CD4-positive, alpha-beta T cell (primary cell): ENCODE measurements around the gene BFAR. TPM values are rescaled to one million over a fixed set of nuclear protein-coding genes. Genes with fewer than 3 reads are reported as not detected.

Experiments
- ATAC-seq: fragments of 200-7000 bp; cut with Tn5 transposase; one replicate; pipeline ENCODE4 v1.10.0; 2022; ENCODE audit warnings: mild to moderate bottlenecking; ENCODE audit not compliant: poor library complexity
- CTCF ChIA-PET: fragments of 350-600 bp; sonication (Branson Sonifier 250); formaldehyde crosslinking; loops from one replicate; lab custom pipeline; 2021; ENCODE audit warnings: antibody characterized with exemption, inconsistent platforms; lab: Charles Lee
- POLR2A ChIA-PET: fragments of 350-600 bp; sonication (Branson Sonifier 250); formaldehyde crosslinking; loops from one replicate; lab custom pipeline; 2021; ENCODE audit warnings: antibody characterized with exemption, inconsistent platforms; lab: Charles Lee
- DNase-seq, 14 experiments: peaks; one replicate each; pipeline ENCODE4 v3.0.0-alpha.2; 2013 to 2020; ENCODE audit warnings: mixed read lengths in 2 of 14
- H3K27ac ChIP-seq, 2 donors: one replicate each; pipeline versions ENCODE4 v1.5.1 to v1.7.0; 2013; ENCODE audit warnings: low read length in 2 of 2, low read depth in 1 of 2, mild to moderate bottlenecking in 1 of 2
- H3K27me3 ChIP-seq, 2 experiments: 1 replicate in 1 of 2; 2 replicates in 1 of 2; pipeline versions ENCODE4 v1.6.1 to v1.7.0; 2013; ENCODE audit warnings: low read length in 2 of 2, control low read depth in 1 of 2, mild to moderate bottlenecking in 1 of 2, moderate library complexity in 1 of 2; ENCODE audit not compliant: insufficient read depth in 2 of 2, control insufficient read depth in 1 of 2
- H3K36me3 ChIP-seq: one replicate; pipeline ENCODE4 v1.6.1; 2013; ENCODE audit warnings: low read length, control low read depth; ENCODE audit not compliant: insufficient read depth
- H3K4me1 ChIP-seq: one replicate; pipeline ENCODE4 v1.6.1; 2013; ENCODE audit warnings: low read length, control low read depth; ENCODE audit not compliant: insufficient read depth
- H3K4me3 ChIP-seq: one replicate; pipeline ENCODE4 v1.5.1; 2013; ENCODE audit warnings: mild to moderate bottlenecking, low read length, moderate library complexity
- H3K9me3 ChIP-seq, 2 experiments: 1 replicate in 1 of 2; 2 replicates in 1 of 2; pipeline versions ENCODE4 v1.6.1 to v1.7.0; 2013; ENCODE audit warnings: low read length in 2 of 2, mild to moderate bottlenecking in 2 of 2, control low read depth in 1 of 2, moderate library complexity in 1 of 2; ENCODE audit not compliant: control insufficient read depth in 1 of 2, insufficient read depth in 1 of 2
- H3K27ac Mint-ChIP-seq: one replicate; pipeline ENCODE4 v1.8.0; 2020; ENCODE audit warnings: mixed read lengths
- H3K27me3 Mint-ChIP-seq: one replicate; pipeline ENCODE4 v1.8.0; 2021; ENCODE audit warnings: mixed read lengths
- H3K36me3 Mint-ChIP-seq: one replicate; pipeline ENCODE4 v1.8.0; 2021; ENCODE audit warnings: low read depth, mixed read lengths
- H3K4me1 Mint-ChIP-seq: one replicate; pipeline ENCODE4 v1.8.0; 2021; ENCODE audit warnings: low read depth, mixed read lengths
- H3K4me3 Mint-ChIP-seq: one replicate; pipeline ENCODE4 v1.8.0; 2020; ENCODE audit warnings: mild to moderate bottlenecking, mixed read lengths
- H3K9me3 Mint-ChIP-seq: one replicate; pipeline ENCODE4 v1.8.0; 2020; ENCODE audit warnings: mixed read lengths
- CTCF ChIP-seq: fragments of 200-600 bp; IDR thresholded peaks from one replicate; pipeline ENCODE4 v1.8.0; 2022; ENCODE audit warnings: antibody characterized with exemption, mild to moderate bottlenecking
- intact Hi-C, 2 experiments: fragments of 100-400 bp; cut with DNase I in 1 of 2; cut with micrococcal nuclease in 1 of 2; formaldehyde crosslinking; loops; one replicate each; pipeline versions ENCODE4 v1.15.1 to v1.9.0; 2023 to 2025; cut with DNase I, micrococcal nuclease
- total RNA-seq, 174 experiments: library from RNA in 2 of 174; stranded (reverse) in 2 of 174; gene quantifications; one replicate each; pipeline ENCODE4 v1.2.3 and lab custom pipeline; 2021 to 2026

BFAR gene
- total RNA-seq, 2 experiments from 2014 or later = 36.9 to 37.6 TPM

- DNase-seq (no peak), ATAC-seq (no peak)
- POLR2A ChIA-PET = no interaction called here
- no peak overlapping the region for H3K4me3 ChIP-seq
- intact Hi-C loops = no loop called here
- no peaks in the 10 kb centered on the region for H3K4me1 ChIP-seq
- no peaks in the 10 kb centered on the region for H3K9me3 ChIP-seq
- no peaks in the 10 kb centered on the region for H3K27me3 ChIP-seq
- CTCF ChIA-PET = interaction anchor here (0.7 kb wide), 1 partner anchor 23 kb away, joined by 3 read pairs; no protein-coding TSS in a partner anchor
- H3K9me3 Mint-ChIP-seq = no peaks in the 10 kb centered on the region
- no peak for TF ChIP-seq CTCF
- H3K4me3 Mint-ChIP-seq = no peak overlapping the region
- H3K27me3 Mint-ChIP-seq = no peaks in the 10 kb centered on the region
- no peak overlapping the region for H3K27ac ChIP-seq
- H3K36me3 Mint-ChIP-seq = peaks cover 83% of the 10 kb centered on the region
- no peak overlapping the region for H3K27ac Mint-ChIP-seq
- H3K4me1 Mint-ChIP-seq = no peaks in the 10 kb centered on the region
- peaks cover 70% of the 10 kb centered on the region for H3K36me3 ChIP-seq
Observed at GRCh38 chr16:14618566-14618965, 14.2 kb upstream of the BFAR start.

DNA sequence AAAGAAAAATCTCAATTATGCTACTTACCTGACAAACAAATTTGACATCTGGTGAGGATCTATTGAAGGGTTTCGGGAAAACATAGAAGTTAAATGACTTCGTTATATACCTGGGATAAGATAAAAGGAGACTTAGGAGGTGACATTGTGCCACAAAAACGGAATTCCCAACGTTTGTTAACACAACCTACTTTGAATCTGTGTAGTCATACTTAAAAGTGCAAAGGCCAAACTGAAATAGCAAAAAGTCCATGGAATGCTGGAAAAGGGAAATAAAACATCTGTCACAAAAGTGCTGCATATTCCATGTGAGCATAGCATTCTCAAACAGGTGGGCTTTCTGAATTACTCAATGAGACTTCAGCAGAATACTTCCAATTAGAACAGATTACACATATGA is 5.7 kb upstream of the BFAR start:
- no peaks in the 10 kb centered on the region for H3K9me3 ChIP-seq
- H3K9me3 Mint-ChIP-seq = peaks cover 3% of the 10 kb centered on the region
- DNase-seq = no peak
- ChIA-PET CTCF (no interaction called here), POLR2A (no interaction called here)
- H3K4me3 ChIP-seq = no peak overlapping the region
- H3K4me3 Mint-ChIP-seq = peak overlapping the region; percentile 62
- no peak for ATAC-seq
- no peaks in the 10 kb centered on the region for H3K27me3 ChIP-seq
- H3K27ac ChIP-seq = no peak overlapping the region
- intact Hi-C loops = no loop called here
- no peak overlapping the region for H3K27ac Mint-ChIP-seq
- H3K36me3 ChIP-seq = peaks cover 52% of the 10 kb centered on the region
- peaks cover 73% of the 10 kb centered on the region for H3K36me3 Mint-ChIP-seq
- H3K4me1 ChIP-seq = peaks cover 32% of the 10 kb centered on the region
- TF ChIP-seq CTCF = no peak
- H3K27me3 Mint-ChIP-seq = no peaks in the 10 kb centered on the region
- peaks cover 37% of the 10 kb centered on the region for H3K4me1 Mint-ChIP-seq

DNA sequence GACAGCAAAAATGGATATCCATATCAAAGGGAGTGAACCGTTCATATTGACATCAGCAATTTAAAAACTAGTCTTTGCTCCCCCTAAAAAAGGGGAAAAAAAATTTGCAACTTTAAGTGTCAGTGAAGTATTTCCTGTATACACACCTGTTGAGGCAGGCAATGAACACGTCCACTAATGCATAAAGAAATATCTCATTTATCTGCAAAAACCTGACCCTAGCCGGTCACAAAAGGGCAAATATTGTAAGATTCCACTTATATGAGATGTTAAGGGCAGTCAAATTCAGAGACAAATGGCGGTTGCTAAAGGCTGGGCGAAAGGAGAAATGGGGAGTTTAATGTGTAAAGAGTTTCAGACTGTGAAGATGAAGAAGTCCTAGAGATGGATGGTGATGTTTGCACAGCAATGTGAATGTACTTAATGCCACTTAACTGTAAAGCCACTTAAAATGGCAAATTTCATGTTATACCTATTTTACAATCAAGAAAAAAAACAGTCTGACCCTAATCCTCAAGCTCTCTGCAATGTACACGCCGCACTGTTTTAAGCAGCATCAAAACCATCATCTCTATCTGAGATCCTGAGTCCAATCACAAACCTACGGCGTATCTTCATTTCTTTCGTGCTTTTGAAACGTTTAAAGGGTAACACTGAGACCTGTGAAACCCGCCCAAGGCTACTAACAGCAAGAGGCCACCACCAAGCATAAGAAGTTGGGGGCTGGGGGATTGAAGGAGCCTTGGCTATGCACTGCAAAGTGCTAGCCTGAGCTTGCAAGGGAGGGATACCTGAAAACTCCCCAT is 3.7 kb upstream of the BFAR start:
- POLR2A ChIA-PET = interaction anchor here (1.9 kb wide), 1 partner anchor 709 kb away, joined by 9 read pairs; the partner anchor contains the start of gene ERCC4
- Mint-ChIP-seq H3K27ac (peak overlapping the region; percentile 93), H3K9me3 (peaks cover 3% of the 10 kb centered on the region), H3K4me3 (peak overlapping the region; percentile 86), H3K27me3 (no peaks in the 10 kb centered on the region), H3K36me3 (peaks cover 65% of the 10 kb centered on the region), H3K4me1 (peaks cover 46% of the 10 kb centered on the region)
- Histone ChIP-seq H3K36me3 (peaks cover 35% of the 10 kb centered on the region), H3K27me3 (no peaks in the 10 kb centered on the region), H3K4me1 (peaks cover 44% of the 10 kb centered on the region), H3K27ac (peak overlapping the region; percentile 87 to 89), H3K4me3 (peak overlapping the region; percentile 84), H3K9me3 (no peaks in the 10 kb centered on the region)
- ATAC-seq (no peak), DNase-seq (peak in 3 of 14 experiments; percentile 3 to 21 (median 7))
- intact Hi-C loops = no loop called here
- TF ChIP-seq CTCF = no peak
- CTCF ChIA-PET = interaction anchor here (1.5 kb wide), 1 partner anchor 8 kb away, joined by 3 read pairs; no protein-coding TSS in a partner anchor
